GM19025 (cell line): ENCODE measurements around the gene DIP2C.
"Not testable (repeated sequence)": the region's sequence is repeated elsewhere in the genome, so short reads cannot be mapped to it uniquely, and the experiment has no call there.

Source experiments
- ATAC-seq: cut with Tn5 transposase; IDR thresholded peaks from one replicate; pipeline ENCODE4 v1.9.1; 2021; ENCODE audit warnings: mild to moderate bottlenecking, low read depth, moderate library complexity; ENCODE audit not compliant: unreplicated experiment

Gene DIP2C

DNA sequence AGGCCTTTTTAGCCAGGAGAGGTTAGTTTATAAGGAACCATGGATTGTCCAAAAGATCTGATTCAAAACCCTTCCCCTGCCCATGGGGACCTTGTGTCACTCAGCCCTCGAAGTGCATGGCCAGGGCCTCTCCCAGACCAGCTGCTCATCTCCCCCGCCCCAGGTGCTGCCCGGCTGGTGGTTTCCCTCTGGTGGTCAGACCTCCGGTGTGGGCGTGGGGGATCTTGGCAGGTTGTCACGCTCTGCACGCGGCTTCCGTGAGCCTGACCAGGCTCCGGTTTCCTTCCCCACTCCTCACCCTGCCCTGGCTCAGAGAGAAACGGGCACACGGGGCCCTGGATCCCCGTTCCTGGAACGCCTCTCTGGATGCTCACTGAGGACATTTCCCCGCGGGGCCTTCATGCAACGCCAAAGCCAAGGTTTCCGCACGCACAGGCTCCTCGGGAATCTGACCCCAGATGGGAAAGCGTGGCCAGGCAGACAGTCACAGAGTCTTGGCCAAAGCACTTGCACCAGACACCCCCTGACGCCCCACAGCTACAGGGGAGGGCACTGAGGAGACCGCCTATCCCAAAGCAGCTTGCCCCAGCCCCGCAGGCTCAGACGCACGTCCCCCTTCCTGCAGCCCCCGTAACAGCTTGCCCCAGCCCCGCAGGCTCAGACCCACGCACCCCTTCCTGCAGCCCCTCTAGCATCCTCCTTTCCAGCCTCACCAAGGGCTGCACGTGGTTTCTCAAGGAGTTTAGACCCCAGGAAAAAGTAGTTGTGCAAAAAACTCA is 7.8 kb upstream of the DIP2C start:
- ATAC-seq: no peak

DNA sequence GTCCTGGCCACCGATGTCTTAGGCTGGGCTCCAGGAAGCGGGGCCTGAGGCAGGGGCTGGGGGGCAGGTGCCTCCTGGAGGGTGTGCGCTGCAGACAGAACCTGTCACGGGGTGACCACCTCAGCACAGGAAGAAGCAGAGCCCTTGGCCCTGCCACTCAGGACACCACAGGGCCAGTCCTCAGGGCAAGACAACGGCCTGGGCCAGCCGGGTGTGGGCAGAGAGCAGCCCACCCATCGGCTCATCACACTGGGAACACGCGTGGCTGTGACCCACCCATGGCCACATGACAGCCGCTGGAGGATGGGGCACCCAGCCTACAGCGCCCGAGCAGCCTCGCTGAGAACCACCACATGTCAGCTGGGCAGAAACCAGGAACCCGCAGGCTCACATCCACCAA is 5.9 kb upstream of the DIP2C start:
- ATAC-seq: no peak

DNA sequence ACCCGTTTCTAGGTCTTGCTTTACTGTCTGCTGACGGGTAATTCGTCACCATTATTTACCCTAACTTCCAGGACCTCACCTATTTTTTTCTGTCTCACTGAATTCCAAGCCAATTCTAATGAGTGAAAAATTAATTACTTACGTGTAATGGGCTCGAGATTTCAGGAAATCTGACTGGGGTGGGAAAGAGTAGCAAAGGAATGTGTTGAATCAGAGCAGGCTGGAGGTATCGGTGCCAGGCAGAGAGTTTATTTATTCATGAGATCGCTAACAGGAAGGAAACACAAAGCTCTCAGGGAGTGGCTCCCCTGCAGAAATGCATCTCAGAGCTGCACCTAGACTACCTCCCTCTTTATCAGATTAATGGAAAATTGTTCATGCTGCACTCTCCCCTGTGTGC is 4.0 kb upstream of the DIP2C start:
- no peak for ATAC-seq

DNA sequence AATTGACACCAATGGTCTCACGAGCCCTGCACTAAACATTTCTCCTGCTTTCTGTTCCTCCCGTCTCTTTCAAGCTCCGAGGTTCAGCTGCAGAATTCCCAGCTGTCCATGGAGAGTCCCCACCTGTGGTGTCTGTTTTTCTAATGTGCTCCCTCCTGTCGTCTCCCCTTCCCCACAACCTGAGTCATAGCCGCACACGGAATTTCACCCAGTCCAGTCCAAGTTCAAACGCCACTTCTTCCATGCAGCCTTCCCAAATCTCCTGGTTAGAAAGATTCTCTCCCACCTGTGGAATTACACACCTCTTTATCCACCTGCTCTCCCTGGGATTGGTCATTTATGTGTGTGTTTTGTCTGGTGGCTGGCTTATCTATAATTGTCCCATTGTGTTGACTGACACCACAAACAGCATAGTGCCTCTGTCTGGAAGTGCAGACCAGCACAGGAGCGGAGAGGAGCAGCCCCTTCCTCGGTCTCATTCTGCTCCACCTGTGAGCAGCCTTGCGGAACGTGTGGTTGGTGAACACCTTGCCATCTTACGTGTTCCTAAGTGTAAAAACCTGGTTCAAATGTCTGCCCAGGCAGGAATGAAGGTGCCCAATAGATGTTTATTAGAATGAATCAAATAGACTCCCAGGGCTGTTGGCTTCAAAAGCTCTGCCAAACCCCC is 3.3 kb upstream of the DIP2C start:
- no peak for ATAC-seq

DNA sequence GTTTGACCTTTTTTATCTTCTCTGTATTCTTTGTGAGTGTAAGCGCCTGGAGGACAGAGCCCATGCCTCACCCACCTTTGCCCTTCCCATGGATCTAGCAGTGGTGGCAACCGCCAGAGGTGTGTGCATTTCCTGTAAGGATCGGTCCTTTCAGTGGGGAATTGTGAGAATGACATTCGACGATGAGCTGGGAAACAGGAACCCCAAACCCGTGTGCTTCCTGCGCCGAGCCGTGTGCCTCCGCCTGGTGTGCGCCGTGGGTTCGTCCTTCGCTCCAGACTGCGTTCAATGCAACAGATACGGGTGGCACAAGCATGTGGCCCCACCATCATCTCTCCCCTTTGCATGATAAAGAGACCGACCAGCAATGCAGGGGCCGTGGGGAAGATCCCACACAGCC is 1.7 kb upstream of the DIP2C start:
- ATAC-seq: no peak

DNA sequence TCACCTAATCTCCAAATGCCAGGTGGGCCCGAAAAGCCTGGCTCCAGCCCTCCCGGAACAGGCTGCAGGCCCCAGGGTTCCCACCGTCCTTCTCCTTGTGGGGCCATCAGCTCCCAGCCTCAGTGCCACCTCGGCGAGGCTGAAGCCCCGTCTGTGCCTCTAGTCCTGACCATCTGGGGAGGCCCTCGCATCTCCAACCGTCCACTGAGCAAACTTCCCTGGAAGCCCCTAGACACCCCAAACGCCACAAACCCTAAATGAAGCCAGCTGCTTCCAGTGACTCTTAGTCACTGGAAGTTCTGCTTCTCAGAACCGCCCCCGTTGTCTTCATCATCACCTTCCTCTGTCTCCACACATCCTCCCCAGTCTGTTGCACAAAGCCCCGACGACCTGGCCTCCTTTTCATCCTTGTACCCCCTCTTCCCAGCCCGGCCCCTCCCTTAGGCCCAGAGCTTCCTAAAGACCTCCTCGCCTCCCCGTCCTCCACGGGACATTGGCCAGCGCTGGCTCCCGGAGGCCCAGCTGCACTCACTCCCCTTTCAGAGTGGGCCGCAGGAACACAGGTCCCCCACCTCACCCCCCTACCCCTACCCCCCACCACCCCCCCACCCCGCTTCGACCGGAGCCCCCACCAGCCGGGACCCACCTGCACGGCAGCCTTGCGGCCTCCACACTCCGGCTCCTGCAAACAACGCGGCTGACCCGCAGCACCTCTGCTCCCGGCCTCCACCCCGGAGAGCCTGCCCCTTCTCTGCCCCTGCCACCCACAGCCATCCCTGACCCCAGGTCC is 1.1 kb upstream of the DIP2C start:
- ATAC-seq: no peak

DNA sequence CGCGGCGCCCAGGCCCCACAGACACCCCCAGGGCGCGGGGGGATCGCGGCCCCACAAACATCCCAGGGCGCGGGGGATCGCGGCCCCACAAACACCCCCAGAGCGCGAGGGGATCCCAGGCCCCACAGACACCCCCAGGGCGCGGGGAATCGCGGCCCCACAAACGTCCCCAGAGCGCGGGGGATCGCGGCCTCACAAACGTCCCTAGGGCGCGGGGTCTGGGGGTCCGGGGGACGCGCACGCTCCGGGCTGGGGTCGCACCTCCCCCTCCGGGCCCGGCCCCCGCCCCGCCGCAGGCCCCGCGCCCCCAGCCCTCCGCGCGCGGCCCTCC is 382 bp downstream of the DIP2C start:
- ATAC-seq: no peak

DNA sequence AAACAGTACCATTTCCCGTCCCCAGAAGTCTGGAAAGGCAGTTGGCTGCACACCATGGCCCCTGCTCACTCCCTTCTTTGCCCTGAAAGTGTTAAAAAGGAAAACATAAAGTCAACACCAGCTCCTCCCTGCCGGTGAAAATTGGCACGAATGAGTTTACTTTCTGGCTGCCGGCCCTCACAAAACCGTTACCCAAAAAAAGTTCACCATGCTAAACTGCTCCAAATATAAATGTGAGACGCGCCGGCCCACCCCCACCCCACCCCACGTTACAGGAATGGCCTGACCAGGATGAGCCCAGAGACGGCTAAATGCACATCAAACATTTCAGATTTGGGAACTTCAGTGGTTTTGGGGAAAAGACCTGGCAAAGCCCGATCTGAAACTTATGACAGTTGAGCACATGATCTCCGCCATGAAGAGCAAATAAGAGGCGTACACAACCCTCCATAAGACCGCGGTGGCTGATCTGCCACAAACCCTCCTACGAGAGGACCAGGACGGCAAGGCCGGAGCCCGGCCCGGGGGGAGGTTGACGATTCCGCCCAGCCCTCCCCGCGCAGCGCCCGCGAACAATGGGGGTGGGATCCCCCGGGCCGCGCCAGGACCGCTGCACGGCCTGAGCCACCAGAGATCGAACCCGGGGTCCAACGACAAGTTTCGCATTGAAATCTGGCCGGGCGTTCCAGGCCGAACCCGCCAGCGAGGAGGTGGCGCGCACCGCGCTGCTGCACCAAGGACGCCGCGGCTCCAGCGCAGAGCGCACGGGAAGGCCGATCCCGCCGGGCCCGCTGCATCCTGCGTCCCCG is 952 bp downstream of the DIP2C start:
- ATAC-seq: no peak

DNA sequence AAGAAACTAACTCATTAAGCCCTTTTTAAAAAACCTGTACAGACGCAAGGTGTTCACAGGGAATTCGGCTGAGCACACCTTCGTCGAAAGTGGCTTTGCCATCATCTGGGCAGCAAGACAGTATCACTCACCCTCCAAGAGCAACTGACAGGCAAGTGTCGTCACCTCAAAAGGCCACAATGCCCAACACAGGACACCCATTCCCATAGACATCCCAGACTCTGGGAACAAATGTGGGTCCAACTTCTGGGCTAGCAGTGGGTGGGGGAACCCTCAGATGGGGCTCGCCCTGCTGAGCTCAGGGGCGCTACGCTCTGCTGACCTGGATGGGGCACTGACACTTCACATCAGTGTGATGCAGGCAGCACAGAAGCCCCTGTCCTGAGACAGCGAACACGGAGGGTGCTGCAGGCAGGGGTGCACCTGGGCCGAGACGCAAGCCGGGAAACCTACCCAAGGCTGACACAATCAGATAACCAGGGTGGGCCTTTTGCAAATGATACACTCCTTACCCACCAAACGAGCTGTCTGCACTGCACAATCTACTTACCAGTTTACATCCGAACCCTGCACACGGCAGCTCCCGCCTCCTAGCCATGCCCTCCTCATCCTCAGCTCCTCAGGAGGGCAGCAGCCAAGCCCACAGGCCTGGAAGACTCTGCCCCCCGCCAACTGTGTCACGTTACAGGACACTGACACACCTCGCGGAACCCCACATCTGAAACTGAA is 1.7 kb downstream of the DIP2C start:
- ATAC-seq: no peak

DNA sequence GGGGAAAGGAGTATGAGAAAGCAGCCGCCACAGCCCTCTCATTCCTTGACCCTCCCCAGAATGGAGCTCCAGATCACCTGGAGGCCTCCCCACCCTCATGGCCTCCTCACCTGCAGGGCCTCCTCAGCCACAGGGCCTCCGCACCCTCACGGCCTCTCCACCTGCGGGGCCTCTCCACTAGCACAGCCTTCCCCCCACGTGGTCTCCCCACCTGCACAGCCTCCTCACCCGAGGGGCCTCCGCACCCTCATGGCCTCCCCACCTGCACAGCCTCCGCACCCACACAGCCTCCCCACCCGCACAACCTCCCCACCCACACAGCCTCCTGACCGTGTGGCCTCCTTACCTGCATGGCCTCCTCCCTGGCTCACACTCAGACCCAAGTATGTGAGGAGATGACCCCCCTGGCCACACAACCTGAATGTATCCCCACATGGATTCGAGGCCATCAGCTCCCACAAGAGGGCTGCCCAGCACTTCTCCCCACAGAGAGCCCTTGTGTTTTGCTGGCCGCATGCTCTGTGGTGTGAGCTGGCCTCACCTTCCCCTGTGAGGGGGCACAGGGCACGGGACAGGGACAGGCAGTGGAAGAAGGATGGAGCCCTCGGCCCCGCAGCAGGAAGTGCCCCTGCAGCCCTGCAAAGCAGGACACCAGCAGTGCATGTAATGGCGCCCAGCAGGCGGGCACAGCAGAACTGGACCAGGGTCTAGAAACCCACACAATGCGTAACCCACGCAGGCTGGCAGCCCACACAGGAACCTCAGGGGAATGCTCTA is 3.1 kb downstream of the DIP2C start:
- ATAC-seq: no peak

DNA sequence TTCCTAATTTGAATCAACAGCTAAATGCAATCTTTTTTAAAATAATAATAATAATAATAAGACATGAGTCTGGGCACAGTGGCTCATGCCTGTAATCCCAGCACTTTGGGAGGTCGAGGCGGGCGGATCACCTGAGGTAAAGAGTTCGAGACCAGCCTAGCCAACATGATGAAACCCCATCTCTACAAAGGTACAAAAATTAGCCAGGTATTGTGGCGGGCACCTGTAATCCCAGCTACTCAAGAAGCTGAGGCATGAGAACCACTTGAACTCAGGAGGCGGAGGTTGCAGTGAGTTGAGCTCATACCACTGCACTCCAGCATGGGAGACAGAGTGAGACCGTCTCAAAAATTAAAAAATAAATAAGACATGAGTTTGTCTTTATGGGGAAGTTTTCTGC is 3.9 kb downstream of the DIP2C start:
- ATAC-seq: no peak

DNA sequence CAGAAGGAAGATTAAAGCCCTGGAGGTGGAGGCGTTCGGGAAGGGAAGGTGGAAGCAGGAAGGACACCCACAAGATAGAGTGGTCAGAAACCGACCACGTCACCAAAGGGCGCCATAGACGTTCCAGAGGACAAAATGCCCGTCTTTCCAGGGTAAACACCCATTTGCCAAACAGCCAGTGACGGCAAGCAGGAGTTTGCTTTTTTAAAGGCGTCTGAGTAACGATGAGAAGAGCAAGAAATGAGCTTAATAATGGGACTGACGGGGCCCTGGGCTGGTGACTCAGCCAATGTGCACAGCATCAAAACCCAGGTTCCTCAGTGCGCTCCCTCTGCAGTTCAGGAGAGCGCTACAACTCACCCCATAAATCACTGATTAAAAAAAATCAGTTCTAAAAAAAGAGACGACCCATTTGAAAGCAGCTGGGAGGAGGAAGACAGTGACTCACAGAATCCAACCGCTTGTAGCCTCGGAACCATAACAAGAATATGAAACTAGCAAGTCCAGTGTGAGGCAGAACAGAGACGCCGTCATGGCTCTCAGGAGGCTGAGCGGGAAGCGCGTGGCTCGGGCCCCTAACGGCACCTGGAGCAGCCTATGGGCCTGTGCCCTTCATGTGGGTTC is 5.9 kb downstream of the DIP2C start:
- ATAC-seq: no peak

DNA sequence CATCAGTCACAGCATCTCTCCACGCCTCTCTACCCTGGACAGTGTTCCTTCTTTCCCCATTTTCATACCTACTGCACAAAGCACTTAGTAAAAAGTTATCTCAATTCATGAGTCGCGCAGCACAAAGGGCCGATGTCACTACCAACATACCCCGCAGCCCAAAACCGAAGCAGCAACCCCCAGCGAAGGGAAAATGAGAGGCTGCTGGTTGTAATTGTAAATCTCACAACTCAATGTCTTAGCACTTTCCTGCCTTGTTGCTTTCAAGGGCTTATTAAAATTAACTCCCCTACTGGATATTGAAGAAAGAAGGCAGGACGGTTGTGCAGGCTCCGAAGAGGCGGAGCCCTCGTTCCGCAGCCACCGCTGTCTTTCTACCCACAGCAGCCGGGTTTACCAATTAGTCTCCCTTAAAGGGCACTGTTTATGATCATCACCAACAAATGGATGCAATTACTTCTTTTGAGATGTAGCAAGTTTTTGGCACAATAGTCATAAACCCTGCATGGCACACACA is 6.5 kb downstream of the DIP2C start:
- no peak for ATAC-seq

DNA sequence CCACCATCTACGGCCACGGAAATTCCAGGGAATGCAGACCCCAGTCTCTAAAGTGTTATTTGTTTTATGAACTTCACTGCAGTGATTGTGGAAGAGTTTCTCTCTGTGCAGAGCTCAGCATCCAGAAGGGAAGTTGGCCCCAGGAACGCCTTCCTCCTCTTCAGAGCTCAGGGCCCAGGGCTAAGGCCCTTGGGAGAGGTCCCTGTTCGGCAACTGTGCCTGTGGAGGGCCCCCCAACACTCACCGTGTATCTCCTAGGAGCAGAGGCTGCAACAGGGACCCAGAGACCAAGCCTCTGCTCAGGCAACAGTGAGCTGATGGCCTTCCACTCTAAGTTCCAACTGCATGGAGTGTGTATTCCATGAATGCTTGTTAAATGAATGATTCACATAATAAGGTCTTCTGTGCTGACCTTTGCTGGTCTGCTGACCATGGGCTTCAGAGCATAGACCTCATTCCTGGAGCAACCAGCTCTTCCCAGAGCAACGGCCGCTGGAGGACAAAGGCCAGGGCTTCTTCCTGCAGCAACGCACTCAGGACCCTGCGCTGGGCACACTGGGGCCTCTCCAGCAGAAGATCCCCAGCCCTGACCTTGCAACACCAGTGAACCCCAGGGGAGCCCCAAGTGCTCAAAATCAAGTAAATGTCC is 7.7 kb downstream of the DIP2C start:
- no peak for ATAC-seq

DNA sequence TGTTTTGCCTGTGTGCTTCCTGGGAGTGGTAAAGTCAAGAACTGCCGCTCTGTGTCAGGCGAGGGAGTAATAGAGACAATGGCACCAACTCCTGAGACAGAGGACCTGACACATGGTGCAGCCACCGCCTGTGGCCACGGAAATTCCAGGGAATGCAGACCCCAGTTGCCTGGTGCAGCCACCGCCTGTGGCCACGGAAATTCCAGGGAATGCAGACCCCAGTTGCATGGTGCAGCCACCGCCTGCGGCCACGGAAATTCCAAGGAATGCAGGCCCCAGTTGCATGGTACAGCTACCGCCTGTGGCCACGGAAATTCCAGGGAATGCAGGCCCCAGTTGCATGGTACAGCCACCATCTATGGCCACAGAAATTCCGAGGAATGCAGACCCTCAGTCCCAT is 8.7 kb downstream of the DIP2C start:
- no peak for ATAC-seq

DNA sequence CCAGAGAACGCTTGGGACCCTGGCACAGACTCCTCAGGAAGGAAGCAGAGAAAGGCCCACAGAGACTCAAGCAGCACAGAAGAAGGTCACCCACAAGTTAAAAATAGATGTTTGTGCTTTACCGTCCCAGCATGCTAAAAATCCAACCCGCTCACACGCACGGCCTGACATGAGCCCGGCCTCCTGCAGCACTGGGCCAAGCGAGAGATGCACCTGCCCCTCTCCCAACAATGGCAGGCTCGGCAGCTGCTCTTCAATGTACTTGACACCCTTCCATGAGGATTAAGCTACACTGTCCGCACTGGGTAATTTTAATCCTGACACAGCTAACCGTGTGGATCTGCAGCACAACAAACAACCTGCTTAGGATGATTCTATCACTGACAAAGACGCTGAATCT is 9.3 kb downstream of the DIP2C start:
- no peak for ATAC-seq

DNA sequence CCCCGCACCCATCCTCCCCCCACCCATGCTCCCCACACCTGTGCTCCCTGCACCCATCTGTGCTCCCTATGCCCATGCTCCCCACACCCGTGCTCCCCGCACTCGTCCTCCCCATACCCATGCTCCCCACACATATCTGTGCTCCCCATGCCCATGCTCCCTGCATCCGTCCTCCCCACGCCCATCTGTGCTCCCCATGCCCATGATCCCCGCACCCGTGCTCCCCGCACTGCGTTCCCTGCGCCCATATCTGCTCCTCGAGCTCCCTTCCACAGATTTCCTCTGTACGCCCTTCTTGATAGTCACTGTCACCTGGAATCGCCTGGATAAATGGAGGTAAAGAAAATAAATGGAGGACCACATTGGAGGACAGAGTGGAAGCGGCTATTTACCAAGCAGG is 9.9 kb downstream of the DIP2C start:
- ATAC-seq: no peak

DNA sequence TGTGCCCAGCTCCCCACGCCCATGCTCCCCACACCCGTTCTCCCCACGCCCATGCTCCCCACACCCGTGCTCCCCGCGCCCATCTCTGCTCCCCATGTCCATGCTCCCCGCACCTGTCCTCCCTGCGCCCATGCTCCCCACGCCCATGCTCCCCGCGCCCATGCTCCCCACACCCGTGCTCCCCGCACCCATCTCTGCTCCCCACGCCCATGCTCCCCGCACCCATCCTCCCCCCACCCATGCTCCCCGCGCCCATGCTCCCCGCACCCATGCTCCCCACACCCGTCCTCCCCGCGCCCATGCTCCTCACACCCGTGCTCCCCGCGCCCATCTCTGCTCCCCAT is 10.8 kb downstream of the DIP2C start:
- ATAC-seq: not testable (repeated sequence)
